BE2C (cell line): Measurements from ENCODE around the gene TANC1.

ENCODE experiments used
- DNase-seq: peaks from one replicate; pipeline ENCODE4 v3.0.0-alpha.2; 2020
- H3K27me3 ChIP-seq: fragments of 250-450 bp; sonication (Bioruptor Pico); 2 replicates; pipeline ENCODE4 v1.5.1; 2020; ENCODE audit warnings: mild to moderate bottlenecking
- H3K36me3 ChIP-seq: fragments of 250-450 bp; sonication (Bioruptor Pico); 2 replicates; pipeline ENCODE4 v1.5.1; 2020; ENCODE audit warnings: mild to moderate bottlenecking
- H3K4me1 ChIP-seq: fragments of 250-450 bp; sonication (Bioruptor Pico); 2 replicates; pipeline ENCODE4 v1.5.1; 2020
- H3K4me3 ChIP-seq: 2 replicates; pipeline ENCODE4 v1.5.1; 2011; ENCODE audit warnings: low read depth, low read length
- H3K9me3 ChIP-seq: fragments of 250-450 bp; sonication (Bioruptor Pico); 2 replicates; pipeline ENCODE4 v1.5.1; 2020
- TF ChIP-seq, protein P1 (sequence below): IDR thresholded peaks from 2 replicates; pipeline ENCODE4 v1.5.1; 2012; ENCODE audit warnings: mild to moderate bottlenecking, low read depth, low read length

Gene TANC1

DNA sequence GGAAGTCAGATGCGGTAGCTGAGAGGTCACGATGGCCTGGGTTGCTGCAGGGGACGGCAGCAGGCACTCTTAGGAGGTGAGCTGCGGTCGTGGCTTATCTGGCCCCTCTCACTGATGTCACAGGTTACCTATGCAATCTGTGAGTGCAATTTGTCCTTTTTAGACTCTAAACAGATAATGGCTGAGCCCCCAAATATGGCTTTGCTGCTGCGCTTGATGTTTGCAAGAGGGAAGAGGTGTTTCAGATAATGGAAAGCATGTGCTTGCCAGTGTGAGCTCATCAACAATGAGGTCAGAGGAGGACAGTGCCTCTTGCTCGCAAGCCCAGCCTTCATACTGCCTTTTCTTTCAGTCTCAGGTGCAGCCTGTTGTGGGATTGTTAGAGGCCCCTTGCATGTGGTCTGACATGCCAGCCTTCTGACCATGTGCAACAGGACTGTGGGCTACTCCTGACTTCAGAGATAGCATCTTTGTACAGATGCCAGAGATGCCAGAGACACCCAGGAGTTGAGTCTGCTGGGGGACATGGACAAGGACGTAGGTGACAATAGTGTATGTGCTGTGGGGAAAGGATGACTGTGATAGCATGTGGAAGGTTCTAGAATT is 151.3 kb downstream of the TANC1 start:
- peak; percentile 16 for DNase-seq
- no peaks in the 10 kb centered on the region for H3K27me3 ChIP-seq
- H3K36me3 ChIP-seq, result no peaks in the 10 kb centered on the region
- TF ChIP-seq, protein P1, sequence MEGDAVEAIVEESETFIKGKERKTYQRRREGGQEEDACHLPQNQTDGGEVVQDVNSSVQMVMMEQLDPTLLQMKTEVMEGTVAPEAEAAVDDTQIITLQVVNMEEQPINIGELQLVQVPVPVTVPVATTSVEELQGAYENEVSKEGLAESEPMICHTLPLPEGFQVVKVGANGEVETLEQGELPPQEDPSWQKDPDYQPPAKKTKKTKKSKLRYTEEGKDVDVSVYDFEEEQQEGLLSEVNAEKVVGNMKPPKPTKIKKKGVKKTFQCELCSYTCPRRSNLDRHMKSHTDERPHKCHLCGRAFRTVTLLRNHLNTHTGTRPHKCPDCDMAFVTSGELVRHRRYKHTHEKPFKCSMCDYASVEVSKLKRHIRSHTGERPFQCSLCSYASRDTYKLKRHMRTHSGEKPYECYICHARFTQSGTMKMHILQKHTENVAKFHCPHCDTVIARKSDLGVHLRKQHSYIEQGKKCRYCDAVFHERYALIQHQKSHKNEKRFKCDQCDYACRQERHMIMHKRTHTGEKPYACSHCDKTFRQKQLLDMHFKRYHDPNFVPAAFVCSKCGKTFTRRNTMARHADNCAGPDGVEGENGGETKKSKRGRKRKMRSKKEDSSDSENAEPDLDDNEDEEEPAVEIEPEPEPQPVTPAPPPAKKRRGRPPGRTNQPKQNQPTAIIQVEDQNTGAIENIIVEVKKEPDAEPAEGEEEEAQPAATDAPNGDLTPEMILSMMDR, result no peak
- no peak overlapping the region for H3K4me3 ChIP-seq
- H3K4me1 ChIP-seq, result peaks cover 11% of the 10 kb centered on the region
- no peaks in the 10 kb centered on the region for H3K9me3 ChIP-seq

DNA sequence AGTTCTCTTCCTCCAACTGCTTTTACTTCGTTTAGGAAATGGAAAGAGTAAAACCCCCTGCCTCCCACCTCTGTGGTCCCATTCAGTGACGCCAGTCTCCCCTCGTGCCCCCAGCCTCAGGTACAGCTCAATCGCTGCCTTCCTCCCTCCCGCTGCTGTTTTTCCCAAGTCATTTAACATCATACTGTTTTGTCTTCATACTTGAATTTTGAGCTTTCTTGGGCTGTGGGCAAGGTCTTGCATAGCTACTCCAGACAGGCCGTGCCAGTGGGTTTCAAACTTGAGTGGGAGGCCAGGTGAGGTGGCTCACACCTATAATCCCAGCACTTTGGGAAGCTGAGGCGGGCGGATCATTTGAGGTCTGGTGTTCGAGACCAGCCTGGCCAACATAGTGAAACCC is 155.3 kb downstream of the TANC1 start:
- no peaks in the 10 kb centered on the region for H3K9me3 ChIP-seq
- TF ChIP-seq, protein P1, result no peak
- no peaks in the 10 kb centered on the region for H3K27me3 ChIP-seq
- DNase-seq, result no peak
- H3K4me3 ChIP-seq, result no peak overlapping the region
- H3K36me3 ChIP-seq, result no peaks in the 10 kb centered on the region
- peaks cover 22% of the 10 kb centered on the region for H3K4me1 ChIP-seq

DNA sequence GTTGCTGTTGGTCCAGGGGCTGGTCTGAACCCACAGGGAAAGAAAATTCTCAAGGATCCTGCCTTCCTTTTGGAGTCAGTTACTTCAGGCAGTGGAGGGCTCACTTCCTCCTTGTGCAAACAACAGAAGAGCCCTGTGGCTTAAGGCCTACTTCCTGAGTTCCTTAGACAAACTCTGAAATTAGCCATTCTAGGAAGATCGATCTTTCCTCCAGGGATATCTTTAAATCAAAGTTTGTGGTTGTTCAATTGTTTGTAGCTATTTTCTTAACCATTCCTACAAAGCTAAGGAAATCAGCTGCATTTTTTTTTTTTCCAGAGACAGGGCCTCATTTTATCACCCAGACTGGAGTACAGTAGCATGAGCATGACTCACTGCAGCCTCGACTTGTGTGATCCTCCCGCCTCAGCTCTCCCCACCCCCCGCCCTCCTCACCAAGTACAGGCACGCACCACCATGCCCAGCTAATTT is 156.0 kb downstream of the TANC1 start:
- Histone ChIP-seq H3K4me3 (no peak overlapping the region), H3K4me1 (peaks cover 17% of the 10 kb centered on the region), H3K36me3 (no peaks in the 10 kb centered on the region), H3K9me3 (no peaks in the 10 kb centered on the region), H3K27me3 (no peaks in the 10 kb centered on the region)
- DNase-seq, result no peak
- TF ChIP-seq, protein P1, result no peak

DNA sequence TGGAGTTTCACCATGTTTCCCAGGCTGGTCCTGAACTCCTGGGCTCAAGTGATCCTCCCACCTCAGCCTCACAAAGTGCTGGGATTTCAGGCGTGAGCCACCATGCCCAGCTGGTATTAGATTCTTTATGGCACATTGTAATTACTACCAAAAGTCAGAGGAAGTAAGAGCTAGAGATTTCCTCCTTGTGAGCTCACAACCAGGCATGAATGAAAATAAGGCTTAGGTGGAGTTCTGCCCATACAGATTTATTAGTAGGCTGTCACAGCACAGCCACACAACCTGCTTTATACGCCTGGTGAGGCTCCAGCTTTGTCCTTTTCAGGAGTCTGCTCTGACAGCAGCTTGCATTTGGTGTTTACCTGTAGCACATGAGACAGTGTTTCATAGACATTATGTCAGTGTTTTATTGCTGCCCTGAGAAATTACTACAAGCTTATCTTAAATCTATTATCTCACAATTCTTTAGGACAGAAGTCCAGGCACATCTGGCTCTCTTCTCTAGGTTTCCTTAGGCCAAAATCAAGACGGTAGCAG is 156.6 kb downstream of the TANC1 start:
- no peaks in the 10 kb centered on the region for H3K36me3 ChIP-seq
- peaks cover 15% of the 10 kb centered on the region for H3K4me1 ChIP-seq
- H3K9me3 ChIP-seq, result no peaks in the 10 kb centered on the region
- no peaks in the 10 kb centered on the region for H3K27me3 ChIP-seq
- no peak for DNase-seq
- TF ChIP-seq, protein P1, result no peak
- H3K4me3 ChIP-seq, result no peak overlapping the region

DNA sequence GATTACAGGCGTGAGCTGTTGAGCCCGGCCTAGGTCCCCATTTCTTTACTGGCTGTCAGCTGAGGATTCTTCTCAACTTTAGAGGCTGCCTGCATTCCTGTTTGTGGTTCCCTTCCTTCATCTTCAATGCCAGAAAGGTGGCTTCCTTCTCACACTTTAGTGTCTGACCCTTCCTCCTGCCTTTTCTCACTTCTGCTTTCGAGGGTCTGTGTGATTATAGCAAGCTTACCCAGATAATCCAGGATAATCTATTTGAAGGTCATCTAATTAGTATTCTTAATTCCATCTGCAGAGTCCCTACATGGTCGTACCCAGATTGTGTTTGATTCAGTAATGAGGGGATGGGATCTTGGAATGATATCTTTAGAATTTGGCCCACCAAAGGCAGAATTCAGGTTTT is 157.4 kb downstream of the TANC1 start:
- TF ChIP-seq, protein P1, result no peak
- H3K27me3 ChIP-seq, result no peaks in the 10 kb centered on the region

DNA sequence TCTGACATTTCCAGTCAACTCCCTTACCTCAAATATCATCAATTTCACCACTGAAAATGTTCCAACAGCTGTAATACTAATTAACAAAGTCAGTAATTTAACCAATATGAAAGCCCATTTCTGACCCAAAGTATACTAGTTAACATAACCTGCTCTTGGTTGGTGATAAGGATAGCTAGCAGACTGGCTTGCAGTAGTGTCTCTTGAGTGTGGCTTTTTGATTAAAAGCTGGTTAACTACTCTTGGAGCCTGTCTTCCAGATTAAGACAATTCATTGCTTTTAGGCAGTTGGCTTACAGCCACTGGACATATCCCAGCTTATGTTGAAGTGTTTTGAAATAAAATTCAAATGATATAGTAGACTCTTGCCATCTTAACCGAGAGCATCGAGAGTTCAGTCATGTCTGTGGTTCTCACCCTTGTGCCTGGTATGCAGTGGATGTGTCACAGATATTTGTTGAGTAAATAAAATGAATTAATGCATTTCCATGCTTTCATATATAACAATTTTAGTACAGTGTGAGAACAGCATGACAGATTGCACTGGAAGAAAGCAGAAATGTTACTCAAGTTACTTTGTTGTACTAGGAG is 158.1 kb downstream of the TANC1 start:
- no peak for DNase-seq
- Histone ChIP-seq H3K27me3 (no peaks in the 10 kb centered on the region), H3K4me3 (no peak overlapping the region), H3K9me3 (no peaks in the 10 kb centered on the region), H3K36me3 (no peaks in the 10 kb centered on the region), H3K4me1 (peaks cover 22% of the 10 kb centered on the region)
- TF ChIP-seq, protein P1, result no peak

More for the DNA sequence above, 157.4 kb downstream of the TANC1 start:
- peaks cover 22% of the 10 kb centered on the region for H3K4me1 ChIP-seq
- H3K36me3 ChIP-seq, result no peaks in the 10 kb centered on the region
- no peaks in the 10 kb centered on the region for H3K9me3 ChIP-seq
- no peak for DNase-seq
- no peak overlapping the region for H3K4me3 ChIP-seq
